Parathyroid adenoma (tissue), 2 donors: ENCODE measurements around the gene LPP.
A peak's percentile ranks its signal among the peaks of the same experiment; 100 is the strongest.

Experiments
- H2AFZ ChIP-seq: fragments of 300-600 bp; sonication (generic); one replicate; pipeline ENCODE4 v1.7.0; 2017; ENCODE audit warnings: antibody characterized with exemption, mild to moderate bottlenecking
- H3K27ac ChIP-seq: fragments of 300-600 bp; sonication (generic); one replicate; pipeline ENCODE4 v1.7.0; 2017
- H3K27me3 ChIP-seq: fragments of 300-600 bp; sonication (generic); one replicate; pipeline ENCODE4 v1.7.0; 2017; ENCODE audit warnings: low read length; ENCODE audit not compliant: control insufficient read depth, insufficient read depth
- H3K36me3 ChIP-seq: fragments of 300-600 bp; sonication (generic); one replicate; pipeline ENCODE4 v1.7.0; 2017; ENCODE audit warnings: low read length; ENCODE audit not compliant: control insufficient read depth, insufficient read depth
- H3K4me1 ChIP-seq: fragments of 300-600 bp; sonication (generic); one replicate; pipeline ENCODE4 v1.7.0; 2017; ENCODE audit warnings: control low read depth
- H3K4me2 ChIP-seq: fragments of 300-600 bp; sonication (generic); one replicate; pipeline ENCODE4 v1.7.0; 2017; ENCODE audit warnings: low read length
- H3K4me3 ChIP-seq: fragments of 300-600 bp; sonication (generic); one replicate; pipeline ENCODE4 v1.7.0; 2017; ENCODE audit warnings: low read depth, low read length
- H3K79me2 ChIP-seq: fragments of 300-600 bp; sonication (generic); one replicate; pipeline ENCODE4 v1.7.0; 2017; ENCODE audit warnings: control low read depth
- H3K9ac ChIP-seq: fragments of 300-600 bp; sonication (generic); one replicate; pipeline ENCODE4 v1.7.0; 2017; ENCODE audit warnings: mild to moderate bottlenecking
- H3K9me3 ChIP-seq: fragments of 300-600 bp; sonication (generic); one replicate; pipeline ENCODE4 v1.7.0; 2017; ENCODE audit warnings: low read length; ENCODE audit not compliant: control insufficient read depth
- TF ChIP-seq, protein P1 (sequence below): fragments of 300-600 bp; sonication (generic); IDR thresholded peaks from one replicate; pipeline ENCODE4 v1.7.0; 2017; ENCODE audit warnings: antibody characterized with exemption, mild to moderate bottlenecking
- donor health status: primary hyperparathyroidism.

The LPP gene

DNA sequence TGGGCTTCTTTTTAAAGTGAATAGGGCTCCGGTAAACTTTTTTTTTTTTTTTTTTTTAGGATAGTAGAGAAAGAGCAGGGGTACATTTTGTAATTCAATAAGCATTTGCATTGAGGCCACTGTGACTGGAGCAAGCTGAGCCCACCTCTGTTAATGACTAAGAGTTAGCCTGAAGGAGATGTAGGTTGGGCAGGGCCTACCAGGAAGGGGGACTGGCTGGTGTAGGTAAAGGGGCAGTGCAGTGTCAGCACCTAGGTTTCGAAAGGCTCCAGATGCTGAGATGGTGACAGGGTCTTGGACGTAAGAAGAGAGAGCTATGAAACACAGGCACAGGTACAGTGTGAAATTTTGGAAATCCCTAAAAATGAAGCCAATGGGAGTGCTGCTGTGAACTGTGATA, 30.7 kb downstream of the LPP start:
- no peaks in the 10 kb centered on the region for H3K36me3 ChIP-seq
- H3K27me3 ChIP-seq: no peaks in the 10 kb centered on the region
- TF ChIP-seq, protein P1, sequence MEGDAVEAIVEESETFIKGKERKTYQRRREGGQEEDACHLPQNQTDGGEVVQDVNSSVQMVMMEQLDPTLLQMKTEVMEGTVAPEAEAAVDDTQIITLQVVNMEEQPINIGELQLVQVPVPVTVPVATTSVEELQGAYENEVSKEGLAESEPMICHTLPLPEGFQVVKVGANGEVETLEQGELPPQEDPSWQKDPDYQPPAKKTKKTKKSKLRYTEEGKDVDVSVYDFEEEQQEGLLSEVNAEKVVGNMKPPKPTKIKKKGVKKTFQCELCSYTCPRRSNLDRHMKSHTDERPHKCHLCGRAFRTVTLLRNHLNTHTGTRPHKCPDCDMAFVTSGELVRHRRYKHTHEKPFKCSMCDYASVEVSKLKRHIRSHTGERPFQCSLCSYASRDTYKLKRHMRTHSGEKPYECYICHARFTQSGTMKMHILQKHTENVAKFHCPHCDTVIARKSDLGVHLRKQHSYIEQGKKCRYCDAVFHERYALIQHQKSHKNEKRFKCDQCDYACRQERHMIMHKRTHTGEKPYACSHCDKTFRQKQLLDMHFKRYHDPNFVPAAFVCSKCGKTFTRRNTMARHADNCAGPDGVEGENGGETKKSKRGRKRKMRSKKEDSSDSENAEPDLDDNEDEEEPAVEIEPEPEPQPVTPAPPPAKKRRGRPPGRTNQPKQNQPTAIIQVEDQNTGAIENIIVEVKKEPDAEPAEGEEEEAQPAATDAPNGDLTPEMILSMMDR: no peak
- peaks cover 33% of the 10 kb centered on the region for H3K79me2 ChIP-seq
- H3K9ac ChIP-seq: no peak overlapping the region
- H3K9me3 ChIP-seq: no peaks in the 10 kb centered on the region
- H3K4me2 ChIP-seq: no peak overlapping the region
- no peak overlapping the region for H3K4me3 ChIP-seq
- H3K4me1 ChIP-seq: peaks cover 17% of the 10 kb centered on the region
- H3K27ac ChIP-seq: no peak overlapping the region
- no peak overlapping the region for H2AFZ ChIP-seq

DNA sequence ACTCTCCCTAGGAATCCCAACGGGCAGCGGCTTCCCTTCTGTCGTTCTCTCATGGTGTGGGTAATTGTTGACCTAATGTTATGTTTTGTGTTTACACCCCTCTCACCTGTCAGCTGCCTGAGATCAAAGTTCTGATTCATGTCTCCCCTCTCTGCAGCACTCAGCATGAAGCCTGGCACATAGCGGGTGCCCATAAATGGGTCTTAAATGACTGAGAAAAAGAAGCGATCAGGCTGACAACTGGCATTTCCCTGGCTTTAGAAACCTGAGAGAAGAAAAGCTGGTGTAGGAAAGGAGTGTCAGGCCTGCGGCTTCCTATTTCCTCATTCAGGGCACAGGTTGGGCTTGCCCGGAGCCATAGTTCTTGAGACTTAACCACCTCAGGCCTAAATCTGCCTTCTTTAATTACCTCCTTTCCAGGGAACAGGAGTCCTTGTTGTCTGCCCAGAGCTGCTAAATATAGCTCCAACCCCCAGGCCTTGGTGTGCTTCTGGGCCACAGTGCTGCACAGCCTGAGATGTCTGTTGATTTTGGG, 31.8 kb downstream of the LPP start:
- no peaks in the 10 kb centered on the region for H3K36me3 ChIP-seq
- H3K9ac ChIP-seq: no peak overlapping the region
- no peaks in the 10 kb centered on the region for H3K9me3 ChIP-seq
- peak overlapping the region; percentile 70 for H2AFZ ChIP-seq
- no peak overlapping the region for H3K4me2 ChIP-seq
- peaks cover 16% of the 10 kb centered on the region for H3K4me1 ChIP-seq
- peaks cover 35% of the 10 kb centered on the region for H3K79me2 ChIP-seq
- peak overlapping the region; percentile 53 for H3K27ac ChIP-seq
- TF ChIP-seq, protein P1: no peak
- H3K27me3 ChIP-seq: no peaks in the 10 kb centered on the region
- no peak overlapping the region for H3K4me3 ChIP-seq

DNA sequence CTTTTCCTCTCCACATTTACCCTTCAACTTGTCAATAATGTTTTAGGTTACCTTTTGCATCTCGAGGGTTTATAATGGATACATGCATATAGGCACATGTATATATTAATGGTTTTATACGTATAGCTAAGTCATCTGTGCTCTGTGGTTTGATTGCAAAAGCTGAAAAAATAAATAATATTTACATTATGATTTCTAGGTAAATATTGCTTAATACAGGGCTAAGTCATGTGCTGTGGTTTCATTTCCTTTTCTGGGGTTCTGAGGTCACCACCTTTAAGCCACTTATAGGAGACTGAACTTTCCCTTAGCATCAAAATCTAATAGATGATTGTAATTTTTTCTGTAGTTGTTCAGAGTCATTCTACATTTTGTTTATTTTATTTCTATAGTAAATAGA, 33.1 kb downstream of the LPP start:
- Histone ChIP-seq H3K4me1 (peaks cover 16% of the 10 kb centered on the region), H3K79me2 (peaks cover 32% of the 10 kb centered on the region), H3K4me3 (no peak overlapping the region), H3K4me2 (no peak overlapping the region), H3K9ac (no peak overlapping the region), H3K9me3 (no peaks in the 10 kb centered on the region), H3K27ac (no peak overlapping the region), H3K27me3 (no peaks in the 10 kb centered on the region), H3K36me3 (no peaks in the 10 kb centered on the region), H2AFZ (no peak overlapping the region)
- TF ChIP-seq, protein P1: no peak

DNA sequence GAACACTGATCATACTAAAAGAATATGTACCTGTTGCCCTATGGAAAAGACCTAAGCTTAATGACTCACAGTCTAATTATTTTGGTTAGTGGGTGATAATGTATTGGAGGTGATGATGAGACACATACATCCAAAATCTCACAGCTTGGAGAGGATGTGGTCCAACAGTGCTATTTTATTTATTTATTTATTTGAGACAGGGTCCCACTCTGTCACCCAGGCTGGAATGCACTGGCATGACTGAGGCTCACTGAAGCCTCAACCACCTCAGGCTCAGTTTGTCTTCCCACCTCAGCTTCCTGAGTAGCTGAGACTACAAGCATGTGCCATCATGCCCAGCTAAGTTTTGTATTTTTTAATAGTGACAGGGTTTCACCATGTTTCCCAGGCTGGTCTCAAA, 35.0 kb downstream of the LPP start:
- TF ChIP-seq, protein P1: no peak
- H3K9me3 ChIP-seq: no peaks in the 10 kb centered on the region
- H3K79me2 ChIP-seq: peaks cover 20% of the 10 kb centered on the region
- H3K4me2 ChIP-seq: no peak overlapping the region
- H3K9ac ChIP-seq: no peak overlapping the region
- no peak overlapping the region for H3K4me3 ChIP-seq
- H3K27ac ChIP-seq: no peak overlapping the region
- H3K27me3 ChIP-seq: no peaks in the 10 kb centered on the region
- H2AFZ ChIP-seq: no peak overlapping the region
- H3K36me3 ChIP-seq: no peaks in the 10 kb centered on the region
- peaks cover 16% of the 10 kb centered on the region for H3K4me1 ChIP-seq

DNA sequence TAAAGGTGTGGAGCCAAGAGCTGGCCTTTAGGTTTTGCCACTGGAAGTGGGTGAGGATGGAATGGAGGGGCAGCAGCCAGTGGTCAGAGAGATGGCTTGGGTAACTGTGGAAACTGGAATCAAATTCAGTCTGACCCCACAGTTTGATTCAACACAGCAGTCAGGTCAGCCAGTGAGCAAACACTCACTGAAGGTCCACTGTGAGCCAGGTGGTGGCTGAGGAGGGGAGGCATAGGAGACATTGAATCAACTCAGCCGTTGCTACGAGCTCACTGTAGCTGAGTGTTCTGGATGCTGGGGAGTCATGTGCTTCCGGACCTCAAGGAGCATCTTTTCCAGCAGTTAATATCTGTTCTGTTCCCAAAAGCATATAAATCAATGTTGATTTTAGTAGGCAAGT, 37.5 kb downstream of the LPP start:
- Histone ChIP-seq H3K9me3 (no peaks in the 10 kb centered on the region), H3K9ac (no peak overlapping the region), H3K79me2 (peaks cover 23% of the 10 kb centered on the region), H2AFZ (no peak overlapping the region), H3K36me3 (no peaks in the 10 kb centered on the region), H3K4me1 (peaks cover 7% of the 10 kb centered on the region), H3K27me3 (no peaks in the 10 kb centered on the region), H3K27ac (no peak overlapping the region), H3K4me2 (no peak overlapping the region), H3K4me3 (no peak overlapping the region)
- TF ChIP-seq, protein P1: no peak
